GM19238 (cell line): ENCODE results near the gene NEK5.
A peak's percentile ranks its signal among the peaks of the same experiment; 100 is the strongest.
"Not testable (repeated sequence)": the region's sequence is repeated elsewhere in the genome, so short reads cannot be mapped to it uniquely, and the experiment has no call there.

Experiments
- DNase-seq: peaks from one replicate; pipeline ENCODE4 v3.0.0; 2011; ENCODE audit warnings: low spot score; ENCODE audit not compliant: insufficient read length

The NEK5 gene

GRCh38 chr13:52128714-52129700, at the start of gene NEK5:
NEK5 (minus strand) TSS chr13:52129073; CDS start chr13:52127482, 1,591 bp downstream.
- peak; percentile 52 for DNase-seq

DNA sequence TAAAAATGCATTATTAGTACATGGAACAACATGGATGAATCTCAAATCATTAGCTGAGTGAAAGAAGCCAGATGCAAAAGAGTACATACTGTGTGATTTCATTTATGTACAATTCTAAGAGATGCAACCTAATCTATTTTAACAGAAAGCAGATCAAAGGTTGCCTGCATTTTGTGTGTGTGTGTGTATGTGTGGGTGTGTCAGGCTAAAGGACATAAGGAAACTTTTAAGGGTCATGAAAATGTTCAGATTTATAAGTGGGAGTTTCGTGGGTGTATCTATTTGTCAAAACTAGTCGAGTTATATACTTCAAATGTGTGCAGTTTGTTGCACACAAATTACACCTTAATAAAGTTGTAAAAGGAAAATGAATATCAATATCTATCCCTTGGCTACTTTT, 48.4 kb upstream of the NEK5 start:
- no peak for DNase-seq

GRCh38 chr13:52173970-52174369, 45.1 kb upstream of the NEK5 start:
- DNase-seq, result not testable (repeated sequence)

- DNase-seq, result no peak
Measured at GRCh38 chr13:52173373-52173772, 44.5 kb upstream of the NEK5 start.

- not testable (repeated sequence) for DNase-seq
Measured at GRCh38 chr13:52171686-52172085, 42.8 kb upstream of the NEK5 start.

DNA sequence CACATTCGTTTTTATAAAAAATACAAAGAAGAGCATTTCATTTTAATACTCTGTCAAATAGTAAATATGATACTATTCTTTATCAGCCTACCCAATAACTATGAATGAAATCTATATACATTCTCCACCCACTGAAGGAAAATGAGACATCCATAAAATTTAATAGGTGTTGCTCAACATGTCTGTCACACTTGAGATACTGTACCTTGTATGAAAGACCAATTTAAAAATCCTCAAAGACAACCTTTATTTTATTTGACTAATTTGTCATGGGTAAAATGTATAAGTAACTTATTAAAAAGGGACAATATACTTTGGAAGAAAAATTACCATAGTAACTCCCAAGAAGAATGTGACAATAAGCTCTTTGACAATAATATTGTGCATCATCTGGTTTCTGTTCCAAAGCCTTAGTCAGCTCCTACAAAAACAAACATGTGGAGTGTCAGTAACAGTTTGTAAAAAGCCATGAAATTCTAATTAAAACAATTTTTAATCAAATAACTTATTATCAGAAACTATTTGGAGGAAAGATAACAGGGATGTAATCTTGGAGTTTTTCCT, 42.0 kb upstream of the NEK5 start:
- not testable (repeated sequence) for DNase-seq

DNA sequence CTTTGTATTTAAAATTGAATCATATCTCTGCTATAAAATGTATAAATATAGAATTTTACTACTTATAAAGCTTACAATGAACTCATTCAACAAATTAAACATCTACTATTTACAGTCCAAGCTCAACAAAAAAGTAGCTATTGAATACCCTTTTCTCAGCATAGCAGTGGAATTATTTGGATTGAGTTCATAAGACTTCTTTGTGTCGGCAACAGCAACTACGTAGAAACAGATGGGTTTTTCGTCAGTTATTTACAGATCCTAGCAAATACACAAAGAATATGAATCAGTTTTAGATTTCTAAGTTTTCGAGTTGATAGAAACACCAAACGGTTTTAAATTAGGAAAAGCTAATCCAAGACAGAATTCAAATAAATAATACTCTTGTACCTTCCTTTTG, 41.0 kb upstream of the NEK5 start:
- no peak for DNase-seq

DNA sequence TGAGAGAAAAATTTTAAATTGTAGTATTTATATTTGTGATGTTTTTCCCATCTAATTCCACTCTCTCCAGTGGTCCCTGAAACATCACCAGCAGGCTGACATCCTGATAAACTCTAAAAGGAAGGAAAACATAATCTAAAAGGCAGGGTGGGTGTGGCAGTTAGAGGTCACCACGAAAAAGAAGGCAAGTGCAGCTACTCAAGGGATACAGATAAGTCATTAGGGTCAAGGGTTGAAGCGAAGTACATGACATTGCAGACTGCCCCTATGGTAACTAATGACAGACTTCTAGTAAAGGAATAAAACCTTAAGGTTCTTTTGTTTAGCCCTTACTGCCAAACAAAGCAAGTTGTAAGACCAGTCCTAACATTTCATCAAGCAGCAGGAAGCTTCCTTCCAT, 36.5 kb upstream of the NEK5 start:
- DNase-seq, result no peak

DNA sequence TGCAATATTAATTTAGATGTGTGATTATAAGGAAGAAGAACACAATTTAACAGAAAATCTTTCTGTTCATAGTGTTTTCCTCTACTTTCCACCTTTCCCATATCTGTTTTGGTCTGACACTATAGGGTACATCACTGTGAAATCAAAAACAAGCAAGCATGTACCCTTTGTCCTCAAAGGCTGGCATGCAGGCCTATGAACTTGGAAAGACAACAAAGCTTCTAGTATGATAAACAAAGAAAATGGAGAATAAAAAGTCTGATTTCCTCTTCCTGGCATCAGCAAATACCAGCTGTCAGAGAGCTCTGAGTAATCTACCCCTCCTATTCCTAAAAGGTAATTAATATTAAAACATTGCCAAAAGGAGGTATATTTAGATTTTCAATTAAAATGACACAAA, 36.1 kb upstream of the NEK5 start:
- no peak for DNase-seq

DNA sequence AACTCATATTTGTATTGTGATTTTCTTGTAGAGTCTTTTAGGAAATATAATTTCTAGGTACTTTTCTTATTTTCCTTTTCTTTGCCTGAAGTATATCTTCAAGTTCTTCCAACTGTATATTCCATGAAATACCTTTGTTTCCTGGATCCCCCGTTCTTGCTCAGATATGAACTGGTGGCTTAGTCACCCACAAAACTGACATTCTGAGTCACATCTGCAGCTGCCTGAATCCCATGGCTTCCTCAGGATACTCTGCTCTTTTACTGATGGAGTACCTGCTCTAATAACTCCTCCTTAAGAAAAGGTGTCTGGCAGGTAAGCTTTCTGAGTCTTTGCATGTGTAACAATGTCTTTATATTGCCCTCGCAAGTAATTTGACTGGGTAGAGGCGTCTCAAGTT, 35.0 kb upstream of the NEK5 start:
- not testable (repeated sequence) for DNase-seq

- no peak for DNase-seq
Measured at GRCh38 chr13:52162279-52163101, 33.6 kb upstream of the NEK5 start.

DNA sequence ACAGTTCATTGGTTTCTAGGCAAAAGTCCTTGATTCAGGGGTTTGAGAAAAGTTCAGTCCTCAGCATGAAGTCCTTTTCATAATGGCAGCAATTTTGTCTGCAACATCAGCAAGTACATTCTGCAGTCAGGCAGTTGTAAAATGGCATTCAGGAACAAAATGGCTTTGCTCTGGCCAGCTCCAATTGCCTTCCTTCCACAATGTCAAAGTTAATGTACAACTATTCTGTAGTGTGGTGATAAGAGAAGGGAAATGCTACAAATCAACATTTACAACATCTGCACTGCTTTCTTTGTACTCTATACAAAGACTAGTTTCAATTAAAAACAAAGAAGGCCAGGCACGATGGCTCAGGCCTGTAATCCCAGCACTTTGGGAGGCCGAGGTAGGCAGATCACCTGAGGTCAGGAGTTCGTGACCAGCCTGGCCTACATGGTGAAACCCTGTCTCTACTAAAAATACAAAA, 32.3 kb upstream of the NEK5 start:
- DNase-seq, result no peak

- DNase-seq, result no peak
Measured at GRCh38 chr13:52160506-52160905, 31.6 kb upstream of the NEK5 start.

- no peak for DNase-seq
Measured at GRCh38 chr13:52160053-52160452, 31.2 kb upstream of the NEK5 start.

- DNase-seq, result peak; percentile 55
Measured at GRCh38 chr13:52159159-52159982, 30.5 kb upstream of the NEK5 start, which contains the start of gene NEK3. NEK3 (minus strand) TSS chr13:52159597; CDS start chr13:52156191, 3,406 bp downstream.

DNA sequence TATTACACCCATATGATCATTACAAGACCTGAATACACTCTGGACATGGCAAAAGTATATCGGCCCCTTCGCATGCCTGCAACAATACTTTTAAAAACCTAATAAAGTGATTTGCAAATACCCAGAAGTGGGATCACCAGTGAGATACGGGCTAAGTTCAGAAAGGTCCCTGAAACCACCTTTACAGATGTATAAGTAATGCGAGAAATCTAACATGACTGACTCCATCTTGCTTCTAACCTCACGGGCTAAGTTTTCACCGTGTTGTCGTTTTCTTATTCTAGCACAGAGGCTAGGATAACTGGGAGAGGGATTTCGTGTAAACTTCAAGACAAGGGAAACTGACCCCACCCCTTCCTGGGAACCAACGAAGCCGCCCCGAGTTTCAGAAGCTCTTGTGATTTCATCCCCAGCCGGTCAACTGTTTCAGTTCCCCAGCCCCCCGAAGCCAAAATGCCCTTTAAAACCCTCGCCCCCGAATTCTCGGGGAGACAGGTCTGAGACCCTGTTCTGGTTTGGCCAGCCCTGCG, 29.8 kb upstream of the NEK5 start:
- peak; percentile 6 for DNase-seq

GRCh38 chr13:52156724-52157261, 27.9 kb upstream of the NEK5 start:
- DNase-seq, result no peak

DNA sequence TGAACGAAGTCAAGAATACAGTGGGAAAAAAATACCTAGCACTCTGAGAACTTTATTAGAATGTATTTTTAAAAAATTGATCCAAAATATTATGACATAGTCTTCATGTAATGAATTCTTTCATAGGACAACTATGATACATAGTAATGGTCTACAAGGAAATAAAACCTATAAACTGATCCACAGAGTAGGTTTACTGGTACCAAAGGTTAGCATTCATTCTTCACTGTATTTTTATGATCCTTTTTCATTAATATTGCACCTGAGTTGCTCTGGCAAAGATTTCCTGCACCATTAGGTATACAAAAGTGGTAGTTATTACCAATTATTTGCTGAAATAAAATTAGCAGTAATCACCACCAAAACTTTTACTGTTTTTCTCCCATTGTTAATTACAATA, 26.3 kb upstream of the NEK5 start:
- no peak for DNase-seq

- no peak for DNase-seq
Measured at GRCh38 chr13:52147225-52147624, 18.4 kb upstream of the NEK5 start.

DNA sequence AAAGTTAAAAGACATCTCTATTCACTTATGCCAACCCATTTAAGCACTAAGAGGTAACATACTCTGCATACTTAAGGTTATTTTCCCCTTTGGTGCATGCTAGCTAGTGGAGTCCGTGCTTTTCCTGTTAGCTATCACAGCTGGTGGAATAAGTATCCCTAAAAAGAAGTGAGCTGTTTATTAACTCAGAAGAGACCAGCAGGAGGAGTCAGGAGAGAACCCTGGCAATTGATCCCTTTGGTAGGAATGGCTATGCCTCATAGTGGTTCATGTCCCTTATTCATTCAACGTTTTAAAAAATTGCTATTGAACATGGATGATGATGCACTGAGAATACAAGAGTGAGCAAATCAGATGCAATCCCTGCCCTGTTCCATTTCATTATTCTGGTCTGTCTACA, 12.4 kb upstream of the NEK5 start:
- DNase-seq, result no peak
